GM12878 (cell line): ENCODE results near the gene TOPAZ1. TPM values are rescaled to one million over a fixed set of nuclear protein-coding genes. Genes with fewer than 3 reads are reported as not detected.

Source experiments
- ATAC-seq: fragments of 200-7000 bp; cut with Tn5 transposase; 3 replicates; pipeline ENCODE4 v1.9.1; 2020; ENCODE audit warnings: mild to moderate bottlenecking, moderate library complexity
- BruUV-seq: library from RNA; stranded (reverse); fragments of 400-500 nt; replicated peaks from 2 replicates; lab custom pipeline; 2021; lab: Mats Ljungman, UMichigan
- CTCF ChIA-PET: fragments of 300-600 bp; sonication (Branson Sonifier 250); formaldehyde crosslinking; extraction: SDS; loops from one replicate; lab custom pipeline; 2021; ENCODE audit warnings: inconsistent platforms; lab: Yijun Ruan, JAX
- POLR2A ChIA-PET: fragments of 350-600 bp; formaldehyde crosslinking; extraction: SDS; loops from one replicate; lab custom pipeline; 2021; ENCODE audit warnings: inconsistent platforms; lab: Charles Lee
- RAD21 ChIA-PET: fragments of 300-600 bp; sonication (Branson Sonifier 250); formaldehyde crosslinking; loops from one replicate; lab custom pipeline; 2023; ENCODE audit warnings: antibody characterized with exemption; ENCODE audit not compliant: unreplicated experiment; lab: Charles Lee
- SMC1A ChIA-PET: fragments of 300-600 bp; sonication (Branson Sonifier 250); formaldehyde crosslinking; loops from one replicate; lab custom pipeline; 2023; ENCODE audit not compliant: unreplicated experiment, uncharacterized antibody; lab: Charles Lee
- DNase-seq: peaks from one replicate; pipeline ENCODE4 v3.0.0-alpha.2; 2011; ENCODE audit warnings: low read depth, low spot score
- FAIRE-seq: peaks from 3 replicates; lab custom pipeline; 2011; peaks lifted over from hg19 to GRCh38; lab: Jason Lieb, UNC
- H2AFZ ChIP-seq: 2 replicates; pipeline ENCODE4 v1.6.0; 2011; ENCODE audit warnings: low read depth, low read length, control low read depth; ENCODE audit not compliant: control insufficient read depth
- H3K27ac ChIP-seq: 2 replicates; pipeline ENCODE4 v1.5.1; 2011; ENCODE audit warnings: control low read depth; ENCODE audit not compliant: control insufficient read depth, insufficient read depth
- H3K27me3 ChIP-seq, 2 experiments: replicated peaks in 1 of 2; 2 replicates each; pipeline versions ENCODE4 v1.6.0 to v1.6.1; 2011; ENCODE audit warnings: low read length in 1 of 2; ENCODE audit not compliant: control insufficient read depth in 2 of 2, insufficient read depth in 2 of 2
- H3K36me3 ChIP-seq, 2 experiments: 2 replicates each; pipeline ENCODE4 v1.5.1; 2011; ENCODE audit warnings: low read length in 1 of 2; ENCODE audit not compliant: control insufficient read depth in 2 of 2, insufficient read depth in 2 of 2
- H3K4me1 ChIP-seq: 2 replicates; pipeline ENCODE4 v1.6.1; 2011; ENCODE audit warnings: mild to moderate bottlenecking, low read length, moderate library complexity, mixed read lengths; ENCODE audit not compliant: control insufficient read depth, insufficient read depth
- H3K4me2 ChIP-seq: 2 replicates; pipeline ENCODE4 v1.6.0; 2011; ENCODE audit warnings: control low read depth; ENCODE audit not compliant: control insufficient read depth, insufficient read depth
- H3K4me3 ChIP-seq: fragments of 200-600 bp; sonication (generic); 2 replicates; pipeline ENCODE4 v1.5.1; 2016
- H3K79me2 ChIP-seq: 2 replicates; pipeline ENCODE4 v1.6.0; 2011; ENCODE audit warnings: low read length; ENCODE audit not compliant: control insufficient read depth, insufficient read depth
- H3K9ac ChIP-seq: 2 replicates; pipeline ENCODE4 v1.8.0; 2011; ENCODE audit warnings: low read length, control low read depth, mixed read lengths; ENCODE audit not compliant: control insufficient read depth, insufficient read depth
- H3K9me3 ChIP-seq: replicated peaks from 3 replicates; pipeline ENCODE4 v1.5.1; 2011; ENCODE audit warnings: mild to moderate bottlenecking, low read length; ENCODE audit not compliant: control insufficient read depth, insufficient read depth
- H4K20me1 ChIP-seq: 2 replicates; pipeline ENCODE4 v1.6.0; 2011; ENCODE audit not compliant: control insufficient read depth, insufficient read depth
- BMI1 ChIP-seq: fragments of 450-650 bp; IDR thresholded peaks from 2 replicates; pipeline ENCODE4 v1.6.1; 2016; ENCODE audit warnings: mild to moderate bottlenecking, moderate library complexity, borderline replicate concordance
- HDAC2 ChIP-seq: fragments of 200-600 bp; sonication (generic); IDR thresholded peaks from 2 replicates; pipeline ENCODE4 v1.6.1; 2017
- HDGF ChIP-seq: fragments of 450-650 bp; IDR thresholded peaks from 2 replicates; pipeline ENCODE4 v1.6.1; 2016; ENCODE audit warnings: antibody characterized with exemption
- JUND ChIP-seq: IDR thresholded peaks from 2 replicates; pipeline ENCODE4 v1.6.1; 2012; ENCODE audit warnings: low read depth, mild to moderate bottlenecking, low read length, improper control_type of control experiment, moderate library complexity
- NFXL1 ChIP-seq: fragments of 450-650 bp; IDR thresholded peaks from 2 replicates; pipeline ENCODE4 v1.6.1; 2017; ENCODE audit warnings: antibody characterized with exemption, mild to moderate bottlenecking, borderline replicate concordance
- POLR2A ChIP-seq: IDR thresholded peaks from 2 replicates; pipeline ENCODE4 v1.6.1; 2011; ENCODE audit warnings: low read depth, mild to moderate bottlenecking, low read length
- POLR2AphosphoS5 ChIP-seq: IDR thresholded peaks from 2 replicates; pipeline ENCODE4 v1.6.1; 2011; ENCODE audit warnings: mild to moderate bottlenecking, low read length, inconsistent platforms
- RBBP5 ChIP-seq: fragments of 200-600 bp; sonication (generic); conservative IDR thresholded peaks from 2 replicates; pipeline ENCODE4 v1.6.1; 2016
- RELA ChIP-seq: fragments of 450-650 bp; IDR thresholded peaks from 2 replicates; pipeline ENCODE4 v1.8.0; 2014; ENCODE audit warnings: borderline replicate concordance; ENCODE audit not compliant: partially characterized antibody
- SIN3A ChIP-seq: IDR thresholded peaks from 2 replicates; pipeline ENCODE4 v1.6.1; 2012; ENCODE audit warnings: low read depth, low read length, improper control_type of control experiment
- YBX1 ChIP-seq: fragments of 450-650 bp; IDR thresholded peaks from 2 replicates; pipeline ENCODE4 v1.6.1; 2016; ENCODE audit warnings: antibody characterized with exemption
- ZBED1 ChIP-seq: IDR thresholded peaks from 2 replicates; pipeline ENCODE4 v1.6.1; 2016; ENCODE audit warnings: borderline replicate concordance
- ZBTB11 ChIP-seq: fragments of 450-650 bp; formaldehyde crosslinking; IDR thresholded peaks from 2 replicates; pipeline ENCODE4 v1.5.0; 2022; ENCODE audit warnings: mild to moderate bottlenecking, missing genetic modification characterization
- ZNF384 ChIP-seq: IDR thresholded peaks from 2 replicates; pipeline ENCODE4 v1.6.1; 2012; ENCODE audit warnings: low read depth, mild to moderate bottlenecking, low read length, improper control_type of control experiment, borderline replicate concordance
- WGBS: methylation state at CpG from one replicate; pipeline ENCODE4 v1.1.6; 2016; ENCODE audit warnings: low lambda C conversion rate; ENCODE audit not compliant: insufficient replicate concordance, insufficient coverage; ENCODE audit errors: missing lambda C conversion rate; 5-methylcytosine and 5-hydroxymethylcytosine counted together
- in situ Hi-C: fragments of 300-500 bp; cut with MboI; formaldehyde crosslinking; loops from 9 replicates; pipeline ENCODE4 v1.14.3; 2018; ENCODE audit warnings: mixed read lengths
- intact Hi-C: fragments of 100-400 bp; cut with micrococcal nuclease; formaldehyde crosslinking; loops from one replicate; pipeline ENCODE4 v1.14.2; 2022; ENCODE audit not compliant: unreplicated experiment
- polyA plus RNA-seq, 11 experiments: library from polyadenylated mRNA; depleted of rRNA in 4 of 11; unstranded in 6 of 11; stranded (reverse) in 5 of 11; fragments of >200 nt; fragmentation: Nextera tagmentation in 4 of 11; fragmentation: Illumina TruSeq in 1 of 11; extraction: Ambion mirVana in 4 of 11; extraction: Trizol in 1 of 11; gene quantifications; 1 replicate in 1 of 11; 2 replicates in 10 of 11; pipeline versions ENCODE4 v1.2.1 to v1.2.3, GENCODE V29; 2011 to 2016; ENCODE audit warnings: inconsistent platforms in 2 of 11, missing spikeins in 2 of 11, low read depth in 1 of 11
- total RNA-seq, 4 experiments: library from RNA; depleted of rRNA in 3 of 4; stranded (reverse); fragments of >200 nt in 3 of 4; fragmentation: Illumina TruSeq in 1 of 4; extraction: Trizol in 1 of 4; gene quantifications; 2 replicates each; pipeline versions ENCODE4 v1.2.1 to v1.2.3, GENCODE V29; 2013 to 2021
- TF ChIP-seq, protein P1 (sequence below): fragments of 450-650 bp; IDR thresholded peaks from 2 replicates; pipeline ENCODE4 v1.6.1; 2018; ENCODE audit warnings: mild to moderate bottlenecking, low read depth, moderate library complexity; ENCODE audit not compliant: partially characterized antibody

Gene TOPAZ1
- total and polyA plus RNA-seq, 10 of the 15 experiments (the other 5 are each of a cell fraction or from before 2014, with no cell fraction given), result 0.02 TPM; not detected in 9

DNA sequence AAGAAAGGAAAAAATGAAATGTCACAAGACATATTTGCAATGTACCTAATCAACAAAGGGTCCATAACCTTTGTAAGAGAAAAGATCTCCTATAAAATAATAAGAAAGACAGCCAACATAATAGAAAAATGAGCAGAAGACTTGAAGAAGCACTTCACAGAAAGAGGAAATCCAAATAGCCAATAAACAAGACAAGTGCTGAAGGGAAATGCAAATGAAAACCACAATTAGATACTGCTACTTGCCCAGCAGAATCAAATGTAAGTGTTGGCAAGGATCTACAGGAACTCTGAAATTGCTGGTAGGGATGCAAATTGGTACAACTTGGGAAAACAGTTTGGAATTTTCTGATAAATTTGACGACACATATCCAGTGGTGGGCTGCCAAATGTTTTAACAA lies 15.1 kb upstream of the TOPAZ1 start:
- CTCF ChIA-PET, result interaction anchor here (0.8 to 1.3 kb wide), 4 partner anchors 10 to 693 kb away, joined by 3 to 7 read pairs (median 5); no protein-coding TSS in a partner anchor
- no peak overlapping the region for H3K4me3 ChIP-seq
- no peak for FAIRE-seq
- no peaks in the 10 kb centered on the region for H3K36me3 ChIP-seq
- H3K4me1 ChIP-seq, result no peaks in the 10 kb centered on the region
- POLR2A ChIA-PET, result no interaction called here
- 0% methylated on average over 1 of the region's 1 CpG for WGBS
- RAD21 ChIA-PET, result no interaction called here
- no peaks in the 10 kb centered on the region for H3K79me2 ChIP-seq
- BruUV-seq, result no TSS peak
- H3K9me3 ChIP-seq, result no peaks in the 10 kb centered on the region
- no peaks in the 10 kb centered on the region for H4K20me1 ChIP-seq
- intact Hi-C loops, result no loop called here
- no peak overlapping the region for H3K4me2 ChIP-seq
- no peak for DNase-seq
- TF ChIP-seq HDAC2 (no peak), POLR2A (no peak), RELA (no peak), RBBP5 (no peak), HDGF (no peak), POLR2AphosphoS5 (no peak), ZBED1 (no peak), NFXL1 (no peak)
- peaks cover 0 to 5% of the 10 kb centered on the region in 2 experiments; a peak in 1 of 4 replicates for H3K27me3 ChIP-seq
- SMC1A ChIA-PET, result no interaction called here
- no peak overlapping the region for H3K9ac ChIP-seq
- H2AFZ ChIP-seq, result no peak overlapping the region
- no peak overlapping the region for H3K27ac ChIP-seq
- no peak for ATAC-seq
- in situ Hi-C loops, result no loop called here

- H3K9ac ChIP-seq, result no peak overlapping the region
- intact Hi-C loops (no loop called here), in situ Hi-C loops (no loop called here)
- no peaks in the 10 kb centered on the region for H3K36me3 ChIP-seq
- ChIA-PET CTCF (interaction anchor here (0.7 to 1.3 kb wide), 3 partner anchors 8 to 33 kb away, joined by 3 to 5 read pairs (median 4); no protein-coding TSS in a partner anchor), POLR2A (no interaction called here), RAD21 (no interaction called here), SMC1A (no interaction called here)
- H4K20me1 ChIP-seq, result no peaks in the 10 kb centered on the region
- no peak for FAIRE-seq
- no peaks in the 10 kb centered on the region for H3K79me2 ChIP-seq
- H3K27ac ChIP-seq, result no peak overlapping the region
- no peak overlapping the region for H3K4me2 ChIP-seq
- H3K27me3 ChIP-seq, result peaks cover 0 to 3% of the 10 kb centered on the region in 2 experiments; a peak in 1 of 4 replicates
- no peak for DNase-seq
- no peak overlapping the region for H3K4me3 ChIP-seq
- no TSS peak for BruUV-seq
- no peak overlapping the region for H2AFZ ChIP-seq
- no peaks in the 10 kb centered on the region for H3K4me1 ChIP-seq
- H3K9me3 ChIP-seq, result no peaks in the 10 kb centered on the region
- 0% methylated on average over 3 of the region's 3 CpGs for WGBS
- no peak for ATAC-seq
- TF ChIP-seq JUND, result no peak
- TF ChIP-seq ZNF384, result no peak
- TF ChIP-seq YBX1, result no peak
- no peak for TF ChIP-seq BMI1
- no peak for TF ChIP-seq ZBTB11 (CRISPR knock-in tag)
- TF ChIP-seq, protein P1, sequence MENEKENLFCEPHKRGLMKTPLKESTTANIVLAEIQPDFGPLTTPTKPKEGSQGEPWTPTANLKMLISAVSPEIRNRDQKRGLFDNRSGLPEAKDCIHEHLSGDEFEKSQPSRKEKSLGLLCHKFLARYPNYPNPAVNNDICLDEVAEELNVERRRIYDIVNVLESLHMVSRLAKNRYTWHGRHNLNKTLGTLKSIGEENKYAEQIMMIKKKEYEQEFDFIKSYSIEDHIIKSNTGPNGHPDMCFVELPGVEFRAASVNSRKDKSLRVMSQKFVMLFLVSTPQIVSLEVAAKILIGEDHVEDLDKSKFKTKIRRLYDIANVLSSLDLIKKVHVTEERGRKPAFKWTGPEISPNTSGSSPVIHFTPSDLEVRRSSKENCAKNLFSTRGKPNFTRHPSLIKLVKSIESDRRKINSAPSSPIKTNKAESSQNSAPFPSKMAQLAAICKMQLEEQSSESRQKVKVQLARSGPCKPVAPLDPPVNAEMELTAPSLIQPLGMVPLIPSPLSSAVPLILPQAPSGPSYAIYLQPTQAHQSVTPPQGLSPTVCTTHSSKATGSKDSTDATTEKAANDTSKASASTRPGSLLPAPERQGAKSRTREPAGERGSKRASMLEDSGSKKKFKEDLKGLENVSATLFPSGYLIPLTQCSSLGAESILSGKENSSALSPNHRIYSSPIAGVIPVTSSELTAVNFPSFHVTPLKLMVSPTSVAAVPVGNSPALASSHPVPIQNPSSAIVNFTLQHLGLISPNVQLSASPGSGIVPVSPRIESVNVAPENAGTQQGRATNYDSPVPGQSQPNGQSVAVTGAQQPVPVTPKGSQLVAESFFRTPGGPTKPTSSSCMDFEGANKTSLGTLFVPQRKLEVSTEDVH, result no peak
- no peak for TF ChIP-seq SIN3A
Measured at GRCh38 chr3:44227632-44228031, 14.1 kb upstream of the TOPAZ1 start.
